HepG2 (cell line): ENCODE data around the gene B4GALT2. TPM values are rescaled to one million over a fixed set of nuclear protein-coding genes. Genes with fewer than 3 reads are reported as not detected.

Source experiments
- ATRX ChIP-seq: sonication (generic); formaldehyde crosslinking; IDR thresholded peaks from 2 replicates; pipeline ENCODE4 v1.4.0; 2020; ENCODE audit warnings: missing genetic modification reagents, borderline replicate concordance
- CCDC6 ChIP-seq: sonication (generic); formaldehyde crosslinking; IDR thresholded peaks from 2 replicates; pipeline ENCODE4 v1.8.1; 2022; ENCODE audit warnings: mild to moderate bottlenecking, missing genetic modification reagents, moderate library complexity
- CENPBD1 ChIP-seq: sonication (generic); formaldehyde crosslinking; IDR thresholded peaks from 2 replicates; pipeline ENCODE4 v1.8.0; 2022; ENCODE audit warnings: missing genetic modification reagents, low read depth, mild to moderate bottlenecking, borderline replicate concordance
- HINFP ChIP-seq: sonication (generic); formaldehyde crosslinking; IDR thresholded peaks from 2 replicates; pipeline ENCODE4 v1.4.0; 2020; ENCODE audit warnings: low read depth, mild to moderate bottlenecking, missing genetic modification reagents
- PHF20 ChIP-seq: sonication (generic); formaldehyde crosslinking; IDR thresholded peaks from 2 replicates; pipeline ENCODE4 v1.5.0; 2020; ENCODE audit warnings: mild to moderate bottlenecking, missing genetic modification reagents
- POLR2AphosphoS5 ChIP-seq: IDR thresholded peaks from 2 replicates; pipeline ENCODE4 v1.6.1; 2012; ENCODE audit warnings: low read depth, low read length
- REST ChIP-seq, 2 experiments: IDR thresholded peaks; 2 replicates each; pipeline ENCODE4 v1.6.1; 2011 to 2012; ENCODE audit warnings: low read length in 2 of 2, borderline replicate concordance in 1 of 2, low read depth in 1 of 2, mild to moderate bottlenecking in 1 of 2, moderate library complexity in 1 of 2
- SIN3B ChIP-seq: fragments of 150-350 bp; IDR thresholded peaks from 2 replicates; pipeline ENCODE4 v1.6.1; 2014; ENCODE audit warnings: low read length
- TEAD3 ChIP-seq: optimal IDR thresholded peaks from 2 replicates; pipeline ENCODE3; 2016; ENCODE audit warnings: borderline replicate concordance
- XRCC5 ChIP-seq: fragments of 200-400 bp; formaldehyde crosslinking; optimal IDR thresholded peaks from 2 replicates; pipeline ENCODE3; 2017; ENCODE audit warnings: mild to moderate bottlenecking, low read length
- ZNF280B ChIP-seq: sonication (generic); formaldehyde crosslinking; IDR thresholded peaks from 2 replicates; pipeline ENCODE4 v1.5.0; 2020; ENCODE audit warnings: missing genetic modification reagents, mild to moderate bottlenecking, borderline replicate concordance
- ZNF430 ChIP-seq: sonication (generic); formaldehyde crosslinking; IDR thresholded peaks from 2 replicates; pipeline ENCODE4 v1.9.0; 2021; ENCODE audit warnings: mild to moderate bottlenecking, missing genetic modification reagents
- ZNF543 ChIP-seq: sonication (generic); formaldehyde crosslinking; IDR thresholded peaks from 2 replicates; pipeline ENCODE4 v1.4.0; 2020; ENCODE audit warnings: mild to moderate bottlenecking, missing genetic modification reagents
- ZNF761 ChIP-seq: sonication (generic); formaldehyde crosslinking; conservative IDR thresholded peaks from 2 replicates; pipeline ENCODE4 v1.4.0; 2020; ENCODE audit warnings: mild to moderate bottlenecking, missing genetic modification reagents
- ZNF776 ChIP-seq: sonication (generic); formaldehyde crosslinking; IDR thresholded peaks from 2 replicates; pipeline ENCODE4 v1.4.0; 2020; ENCODE audit warnings: mild to moderate bottlenecking, missing genetic modification reagents
- ZSCAN21 ChIP-seq: sonication (generic); formaldehyde crosslinking; IDR thresholded peaks from 2 replicates; pipeline ENCODE4 v1.8.0; 2022; ENCODE audit warnings: mild to moderate bottlenecking, missing genetic modification reagents, moderate library complexity, borderline replicate concordance
- ZSCAN9 ChIP-seq: IDR thresholded peaks from 2 replicates; pipeline ENCODE4 v1.6.1; 2016; ENCODE audit warnings: borderline replicate concordance
- polyA plus RNA-seq, 8 experiments: library from polyadenylated mRNA; depleted of rRNA in 3 of 8; stranded (reverse) in 7 of 8; unstranded in 1 of 8; fragments of >200 nt; fragmentation: Illumina TruSeq in 4 of 8; extraction: Trizol in 4 of 8; gene quantifications; 2 replicates each; pipeline versions ENCODE4 v1.2.1 to v1.2.3, GENCODE V29; 2011 to 2016; ENCODE audit warnings: low read depth in 4 of 8, missing spikeins in 1 of 8, mixed read lengths in 1 of 8; ENCODE audit not compliant: insufficient read depth in 1 of 8
- total RNA-seq, 5 experiments: library from RNA; depleted of rRNA; stranded (reverse); fragments of >200 nt; fragmentation: Illumina TruSeq; extraction: Trizol; gene quantifications; 2 replicates each; pipeline ENCODE4 v1.2.3, GENCODE V29; 2016; ENCODE audit warnings: low read depth in 1 of 5
- TF ChIP-seq, protein P1 (sequence below): sonication (generic); formaldehyde crosslinking; IDR thresholded peaks from 2 replicates; pipeline ENCODE4 v1.8.0; 2023; ENCODE audit warnings: mild to moderate bottlenecking, missing genetic modification reagents
- TF ChIP-seq, protein P2 (sequence below): conservative IDR thresholded peaks from 2 replicates; pipeline ENCODE4 v1.6.1; 2018; ENCODE audit warnings: missing genetic modification reagents

B4GALT2 gene
- total and polyA plus RNA-seq, 2 of the 13 experiments (the other 11 are each of a cell fraction or from before 2014, with no cell fraction given) = 41.9 to 78.0 TPM

- TF ChIP-seq TEAD3 (CRISPR knock-in tag) (no peak), ZNF430 (CRISPR knock-in tag) (peak; percentile 72), ZNF776 (CRISPR knock-in tag) (peak; percentile 92), CENPBD1 (CRISPR knock-in tag) (no peak), ZNF543 (CRISPR knock-in tag) (peak; percentile 21; the same call in 1 of the 2 replicates), SIN3B (peak; percentile 25; the same call in 1 of the 2 replicates), ZSCAN21 (0 out of 2 replicates have a peak, but pooled peaks have one; percentile 52), ZSCAN9 (CRISPR knock-in tag) (no peak; the same call in 1 of the 2 replicates), POLR2AphosphoS5 (peak; percentile 63), HINFP (CRISPR knock-in tag) (no peak), REST (IDR thresholded peaks at IDR 0.05; ENCODE audit: borderline replicate concordance in 1 of 2, low read depth in 1 of 2, low read length in 2 of 2) (no peak), PHF20 (CRISPR knock-in tag) (peak; percentile 77), ZNF280B (no peak), XRCC5 (peak; percentile 13), CCDC6 (CRISPR knock-in tag) (peak; percentile 69; the same call in 1 of the 2 replicates), ZNF761 (CRISPR knock-in tag) (no peak), ATRX (CRISPR knock-in tag) (no peak)
- TF ChIP-seq, protein P1, sequence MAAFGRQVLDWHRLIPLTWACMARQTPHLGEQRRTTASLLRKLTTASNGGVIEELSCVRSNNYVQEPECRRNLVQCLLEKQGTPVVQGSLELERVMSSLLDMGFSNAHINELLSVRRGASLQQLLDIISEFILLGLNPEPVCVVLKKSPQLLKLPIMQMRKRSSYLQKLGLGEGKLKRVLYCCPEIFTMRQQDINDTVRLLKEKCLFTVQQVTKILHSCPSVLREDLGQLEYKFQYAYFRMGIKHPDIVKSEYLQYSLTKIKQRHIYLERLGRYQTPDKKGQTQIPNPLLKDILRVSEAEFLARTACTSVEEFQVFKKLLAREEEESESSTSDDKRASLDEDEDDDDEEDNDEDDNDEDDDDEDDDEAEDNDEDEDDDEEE (CRISPR knock-in tag) = no peak; the same call in 1 of the 2 replicates
- TF ChIP-seq, protein P2, sequence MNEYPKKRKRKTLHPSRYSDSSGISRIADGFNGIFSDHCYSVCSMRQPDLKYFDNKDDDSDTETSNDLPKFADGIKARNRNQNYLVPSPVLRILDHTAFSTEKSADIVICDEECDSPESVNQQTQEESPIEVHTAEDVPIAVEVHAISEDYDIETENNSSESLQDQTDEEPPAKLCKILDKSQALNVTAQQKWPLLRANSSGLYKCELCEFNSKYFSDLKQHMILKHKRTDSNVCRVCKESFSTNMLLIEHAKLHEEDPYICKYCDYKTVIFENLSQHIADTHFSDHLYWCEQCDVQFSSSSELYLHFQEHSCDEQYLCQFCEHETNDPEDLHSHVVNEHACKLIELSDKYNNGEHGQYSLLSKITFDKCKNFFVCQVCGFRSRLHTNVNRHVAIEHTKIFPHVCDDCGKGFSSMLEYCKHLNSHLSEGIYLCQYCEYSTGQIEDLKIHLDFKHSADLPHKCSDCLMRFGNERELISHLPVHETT (CRISPR knock-in tag) = peak; percentile 73
Observed at GRCh38 chr1:43974443-43975248, 4.4 kb upstream of the B4GALT2 start, which contains the start of gene ATP6V0B (continued).
